HG02885 (cell line): ENCODE measurements around the gene CTDP1.
A peak's percentile ranks its signal among the peaks of the same experiment; 100 is the strongest.

Source experiments
- ATAC-seq: cut with Tn5 transposase; IDR thresholded peaks from one replicate; pipeline ENCODE4 v1.9.1; 2021; ENCODE audit warnings: mild to moderate bottlenecking; ENCODE audit not compliant: unreplicated experiment, poor library complexity

Gene CTDP1

GRCh38 chr18:79789901-79790890 is 110.6 kb downstream of the CTDP1 start:
- no peak for ATAC-seq

- ATAC-seq, result no peak
These were observed 111.7 kb downstream of the CTDP1 start for GRCh38 chr18:79790996-79791972.

- ATAC-seq, result peak; percentile 11
These were observed 112.7 kb downstream of the CTDP1 start for GRCh38 chr18:79792096-79792987.

GRCh38 chr18:79792988-79793355 is 113.4 kb downstream of the CTDP1 start:
- peak; percentile 66 for ATAC-seq

GRCh38 chr18:79794846-79795245 is 115.2 kb downstream of the CTDP1 start:
- ATAC-seq, result no peak

GRCh38 chr18:79795446-79795845 is 115.8 kb downstream of the CTDP1 start:
- no peak for ATAC-seq

GRCh38 chr18:79796016-79796415 is 116.4 kb downstream of the CTDP1 start:
- ATAC-seq, result no peak

GRCh38 chr18:79796531-79797405 is 117.2 kb downstream of the CTDP1 start:
- ATAC-seq, result no peak

- no peak for ATAC-seq
These were observed 118.1 kb downstream of the CTDP1 start, which contains the start of gene KCNG2 for GRCh38 chr18:79797518-79798345. TSS of gene KCNG2 (plus strand) at chr18:79797938. CDS start at chr18:79863668, 65,730 bp downstream.

GRCh38 chr18:79798346-79798998 is 118.9 kb downstream of the CTDP1 start:
- no peak for ATAC-seq

GRCh38 chr18:79798999-79799370 is 119.4 kb downstream of the CTDP1 start:
- ATAC-seq, result no peak

GRCh38 chr18:79799619-79800370 is 120.2 kb downstream of the CTDP1 start:
- no peak for ATAC-seq

GRCh38 chr18:79800371-79801180 is 121.0 kb downstream of the CTDP1 start:
- no peak for ATAC-seq

GRCh38 chr18:79801217-79801616 is 121.6 kb downstream of the CTDP1 start:
- no peak for ATAC-seq

- ATAC-seq, result no peak
These were observed 122.0 kb downstream of the CTDP1 start for GRCh38 chr18:79801641-79802040.

GRCh38 chr18:79802298-79802697 is 122.7 kb downstream of the CTDP1 start:
- ATAC-seq, result no peak
